Transverse colon (tissue), 4 donors: ENCODE results near the gene SAXO1.

Experiments
- EP300 ChIP-seq: sonication (generic); formaldehyde crosslinking; IDR thresholded peaks from one replicate; pipeline ENCODE4 v1.6.1; 2017; ENCODE audit warnings: antibody characterized with exemption, low read depth
- POLR2A ChIP-seq: fragments of 450-650 bp; IDR thresholded peaks from one replicate; pipeline ENCODE4 v1.6.1; 2016; ENCODE audit warnings: antibody characterized with exemption, mild to moderate bottlenecking, moderate library complexity
- POLR2AphosphoS5 ChIP-seq, 3 donors: sonication (generic); formaldehyde crosslinking; IDR thresholded peaks; one replicate each; pipeline ENCODE4 v1.6.1; 2016; ENCODE audit warnings: antibody characterized with exemption in 3 of 3
- TF ChIP-seq, protein P1 (sequence below), 5 experiments: fragments of 200-600 bp in 3 of 5; fragments of 450-650 bp in 2 of 5; sonication (generic) in 3 of 5; IDR thresholded peaks; 1 replicate in 2 of 5; 2 replicates in 3 of 5; pipeline ENCODE4 v1.5.1; 2016 to 2017; ENCODE audit warnings: antibody characterized with exemption in 5 of 5, inconsistent platforms in 3 of 5, mild to moderate bottlenecking in 2 of 5, moderate library complexity in 1 of 5

DNA sequence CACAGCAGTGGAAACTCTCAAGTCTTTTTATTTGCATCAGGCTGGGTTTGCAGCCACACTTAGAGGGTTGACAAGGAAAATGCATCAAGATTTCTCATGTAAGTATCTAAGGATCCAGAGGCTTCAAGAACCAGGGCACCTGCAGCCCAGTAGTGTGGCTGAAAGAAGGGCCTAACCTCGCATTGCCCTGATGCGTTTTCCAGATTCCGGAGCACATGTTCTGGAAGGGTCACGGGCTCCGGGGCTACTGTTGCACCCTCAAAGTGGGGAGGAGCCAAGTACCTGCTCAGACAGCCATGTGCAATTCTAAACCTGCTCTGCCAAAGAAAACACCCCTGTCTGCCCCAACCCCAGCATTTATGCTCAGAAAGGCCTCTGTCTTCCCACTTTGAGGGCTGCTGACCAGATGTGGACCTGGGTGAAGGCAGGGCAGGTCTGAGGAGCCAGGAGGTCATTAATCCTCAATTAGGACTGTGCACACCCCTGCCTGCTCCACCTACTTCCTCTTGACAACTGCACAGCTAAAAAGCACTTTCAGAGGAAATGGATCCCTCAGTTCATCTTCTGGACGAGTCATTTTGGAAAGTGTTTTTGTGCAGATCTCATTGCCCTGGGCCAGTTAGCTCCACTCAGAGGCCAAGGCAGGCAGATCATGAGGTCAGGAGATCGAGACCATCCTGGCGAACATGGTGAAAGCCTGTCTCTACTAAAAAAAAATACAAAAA, 110.7 kb downstream of the SAXO1 start:
- TF ChIP-seq, protein P1, sequence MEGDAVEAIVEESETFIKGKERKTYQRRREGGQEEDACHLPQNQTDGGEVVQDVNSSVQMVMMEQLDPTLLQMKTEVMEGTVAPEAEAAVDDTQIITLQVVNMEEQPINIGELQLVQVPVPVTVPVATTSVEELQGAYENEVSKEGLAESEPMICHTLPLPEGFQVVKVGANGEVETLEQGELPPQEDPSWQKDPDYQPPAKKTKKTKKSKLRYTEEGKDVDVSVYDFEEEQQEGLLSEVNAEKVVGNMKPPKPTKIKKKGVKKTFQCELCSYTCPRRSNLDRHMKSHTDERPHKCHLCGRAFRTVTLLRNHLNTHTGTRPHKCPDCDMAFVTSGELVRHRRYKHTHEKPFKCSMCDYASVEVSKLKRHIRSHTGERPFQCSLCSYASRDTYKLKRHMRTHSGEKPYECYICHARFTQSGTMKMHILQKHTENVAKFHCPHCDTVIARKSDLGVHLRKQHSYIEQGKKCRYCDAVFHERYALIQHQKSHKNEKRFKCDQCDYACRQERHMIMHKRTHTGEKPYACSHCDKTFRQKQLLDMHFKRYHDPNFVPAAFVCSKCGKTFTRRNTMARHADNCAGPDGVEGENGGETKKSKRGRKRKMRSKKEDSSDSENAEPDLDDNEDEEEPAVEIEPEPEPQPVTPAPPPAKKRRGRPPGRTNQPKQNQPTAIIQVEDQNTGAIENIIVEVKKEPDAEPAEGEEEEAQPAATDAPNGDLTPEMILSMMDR (IDR thresholded peaks at IDR 0.05): no peak
- TF ChIP-seq EP300 (no peak), POLR2A (no peak), POLR2AphosphoS5 (IDR thresholded peaks at IDR 0.05) (no peak)
